ENCODE measurements around the gene TRIOBP.

GRCh38 chr22:37808294-37808657 is 111.4 kb downstream of the TRIOBP start:
- no peak for TF ChIP-seq POLR2AphosphoS5 (IDR thresholded peaks at IDR 0.05; ENCODE audit: borderline replicate concordance, low read depth, low read length)
- TF ChIP-seq EZH2 (IDR thresholded peaks at IDR 0.05) = no peak
- TF ChIP-seq FOXP2 (optimal IDR thresholded peaks at IDR 0.05; ENCODE audit: control extremely low read depth, extremely low read length, insufficient read depth) = no peak

All from SK-N-MC (cell line).